Activated CD8-positive, alpha-beta memory T cell treated with anti-CD3 and anti-CD28 coated beads for 1 hour (primary cell): ENCODE data around the gene VAV2.
"Not testable (repeated sequence)": the region's sequence is repeated elsewhere in the genome, so short reads cannot be mapped to it uniquely, and the experiment has no call there.

Experiments used
- DNase-seq, 2 donors: peaks; one replicate each; pipeline ENCODE4 v3.0.0-alpha.2; 2020; ENCODE audit warnings: low read depth in 1 of 2; ENCODE audit errors: extremely low read depth in 1 of 2

The VAV2 gene

DNA sequence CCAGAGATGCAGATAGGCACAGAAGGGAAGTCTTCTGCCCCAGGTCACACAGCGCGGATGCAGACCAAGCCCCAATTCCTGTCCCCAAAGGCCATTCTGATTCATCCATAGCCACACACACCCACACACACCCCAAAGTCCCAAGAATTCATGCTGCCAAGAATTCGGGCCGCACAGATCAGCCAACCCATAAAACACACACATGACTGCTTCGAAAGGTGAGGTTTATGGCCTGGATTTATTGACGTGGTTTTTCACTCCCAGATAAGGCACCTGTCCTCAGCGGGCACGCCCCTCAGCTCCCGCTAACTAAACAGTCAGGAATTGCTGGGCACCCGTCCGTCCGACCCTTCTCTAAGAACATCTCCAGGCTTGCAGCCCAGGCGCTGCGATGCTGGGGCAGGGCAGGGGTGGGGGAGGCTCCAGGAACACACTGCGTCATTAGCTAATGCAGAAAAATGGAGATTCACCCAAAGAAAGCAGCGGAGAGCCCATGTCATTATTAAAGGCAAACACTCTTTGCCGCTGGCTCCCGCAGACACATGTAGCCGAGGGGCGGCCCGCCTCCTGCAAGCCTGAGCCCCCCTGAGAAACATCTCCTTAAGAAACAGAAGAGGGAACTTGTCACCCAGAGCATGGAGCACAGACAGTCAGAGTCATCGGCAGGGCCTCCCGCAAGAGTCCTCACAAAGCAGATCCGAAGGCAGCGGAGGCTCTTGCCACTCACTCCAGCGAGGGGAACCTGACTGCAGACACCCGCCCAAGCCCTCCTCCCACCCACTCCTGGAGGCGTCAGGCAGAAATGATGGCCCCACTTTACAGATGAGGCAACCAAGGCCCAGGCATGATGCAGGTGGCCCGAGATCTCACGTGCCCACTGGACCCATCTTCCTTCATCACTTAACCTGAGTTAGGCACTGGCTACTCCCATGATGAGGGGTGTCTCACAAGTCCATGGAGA lies 19.9 kb downstream of the VAV2 start:
- no peak for DNase-seq

DNA sequence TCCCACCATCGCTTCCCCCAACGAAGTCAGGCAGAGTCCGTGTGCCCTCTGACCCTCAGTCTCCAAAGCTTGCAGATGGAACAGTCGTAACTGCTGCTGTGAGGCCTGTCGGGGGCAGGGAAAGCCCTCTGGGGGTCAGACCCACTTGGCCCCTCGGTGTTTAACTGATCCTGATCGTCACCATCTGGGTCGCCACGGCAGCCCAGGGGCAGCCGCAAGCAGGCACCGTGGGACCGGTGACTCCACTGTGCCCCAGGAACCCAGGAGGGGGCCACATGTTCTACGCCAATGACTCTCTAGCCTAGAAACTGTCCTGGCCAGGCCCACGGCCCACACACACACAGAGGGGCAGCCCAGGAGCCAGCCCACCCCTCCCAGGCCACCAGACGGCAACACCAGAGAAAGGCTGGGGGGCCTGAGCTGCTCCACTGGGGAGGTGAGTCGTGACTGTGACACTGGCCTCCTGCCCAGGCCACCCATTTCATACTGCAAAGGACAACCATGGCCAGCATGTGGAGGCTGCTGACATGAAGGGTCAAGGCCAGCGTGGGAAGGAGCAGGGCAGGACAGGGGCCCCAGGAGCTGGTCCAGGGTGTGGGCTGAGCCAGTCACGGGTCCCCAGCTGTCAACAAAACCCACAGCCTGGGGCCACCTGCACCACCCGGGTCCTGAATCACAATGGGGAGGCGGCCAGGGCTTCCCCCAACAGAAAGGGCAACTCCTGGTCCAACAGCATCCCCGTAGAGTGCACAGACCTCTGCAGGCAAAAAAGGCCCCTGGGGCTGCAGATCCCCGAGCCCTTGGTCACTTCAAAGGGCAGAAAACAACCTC lies 20.8 kb downstream of the VAV2 start:
- no peak for DNase-seq

DNA sequence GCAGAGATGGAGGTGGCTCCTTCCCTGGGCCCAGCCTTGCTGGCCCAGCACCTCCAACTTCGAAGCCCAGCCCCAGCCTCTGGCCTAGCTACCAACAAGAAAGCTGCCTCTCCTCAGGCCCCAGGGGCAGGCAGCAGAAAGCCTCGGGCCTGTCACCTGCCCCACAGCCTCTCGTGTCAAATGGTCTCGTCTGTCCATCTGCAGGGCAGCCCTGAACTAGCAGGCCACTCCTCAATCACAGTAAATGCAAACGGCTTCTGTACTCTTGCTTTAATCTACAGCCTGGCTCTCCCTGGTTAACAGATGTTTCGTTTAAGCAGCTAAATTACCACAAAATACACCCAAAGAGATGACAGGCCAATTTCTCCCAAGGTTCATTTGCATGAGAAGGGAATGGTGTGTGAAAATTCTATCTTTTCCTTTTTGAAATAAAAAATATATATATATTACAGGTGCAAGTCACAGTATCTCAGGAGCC lies 21.5 kb downstream of the VAV2 start:
- no peak for DNase-seq

DNA sequence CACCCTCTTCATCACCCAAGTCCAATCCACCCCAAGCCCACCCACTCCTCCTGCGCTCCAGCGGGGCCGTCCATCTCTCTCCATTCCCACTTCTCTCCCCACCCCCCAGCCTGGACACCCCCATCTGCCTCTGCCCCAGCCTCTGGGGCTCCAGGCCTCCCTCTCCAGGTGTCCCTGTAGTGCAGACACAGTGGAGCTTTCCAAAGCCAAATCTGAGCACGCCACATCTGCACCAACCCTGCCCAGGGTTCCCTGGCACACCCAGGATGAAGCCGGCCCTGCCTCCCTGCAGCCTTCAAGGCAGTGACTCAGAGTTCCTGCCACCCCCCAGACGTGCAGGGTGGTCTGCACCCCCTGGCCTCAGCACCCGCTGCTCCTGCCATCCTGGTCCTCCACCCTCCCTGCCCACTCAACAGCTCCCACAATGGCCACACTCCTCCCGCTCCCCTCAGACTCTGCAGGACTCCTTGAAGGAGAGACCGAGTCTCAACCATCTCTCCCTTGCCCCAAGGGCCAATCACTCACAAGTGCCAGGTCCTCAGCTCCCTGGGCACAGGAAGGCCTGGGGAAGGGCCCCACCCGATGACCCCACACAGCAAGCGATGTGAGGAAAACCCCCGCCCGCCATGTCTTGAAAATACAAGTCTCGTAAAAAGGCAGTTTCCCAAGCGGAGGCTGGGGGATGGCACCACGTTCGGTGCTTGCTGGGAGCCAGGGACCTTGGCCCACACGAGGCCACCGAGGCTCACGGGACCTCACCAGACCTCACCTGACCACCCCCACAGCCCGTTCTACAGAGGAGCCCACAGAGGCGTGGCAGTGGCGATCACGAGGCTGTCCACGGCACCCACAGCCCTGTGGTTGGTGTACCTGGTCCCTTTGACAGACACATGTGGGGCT lies 22.2 kb downstream of the VAV2 start:
- DNase-seq: no peak

DNA sequence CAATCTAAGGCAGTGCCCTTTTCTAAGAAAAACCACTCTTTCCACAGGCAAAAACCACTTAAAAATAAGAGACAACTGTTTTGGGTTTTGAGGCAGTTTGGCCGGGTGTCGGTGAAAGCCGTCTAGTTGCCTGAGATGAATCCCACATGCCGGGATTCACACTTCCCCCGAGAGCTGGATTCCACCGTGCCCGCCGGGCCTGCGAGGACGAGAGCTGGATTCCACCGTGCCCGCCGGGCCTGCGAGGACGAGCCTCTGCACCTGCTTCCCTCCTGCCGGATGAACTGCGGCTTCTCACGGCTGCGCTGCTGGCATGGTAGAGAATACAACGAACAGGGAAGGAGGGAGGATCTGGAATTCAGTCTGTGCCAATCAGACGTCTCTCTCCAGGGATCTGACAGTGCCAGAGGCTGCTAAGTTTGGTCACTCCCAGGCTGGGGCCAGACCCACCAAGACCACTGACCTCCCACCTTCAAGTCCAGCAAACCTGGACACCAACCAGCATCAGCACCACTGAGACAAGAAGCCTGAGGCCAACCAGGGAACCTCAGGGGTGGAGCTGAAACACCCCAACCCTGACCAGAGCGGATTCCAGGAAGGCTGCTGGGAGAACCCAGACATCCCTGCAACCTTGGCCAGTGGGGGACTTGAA lies 23.0 kb downstream of the VAV2 start:
- no peak for DNase-seq

DNA sequence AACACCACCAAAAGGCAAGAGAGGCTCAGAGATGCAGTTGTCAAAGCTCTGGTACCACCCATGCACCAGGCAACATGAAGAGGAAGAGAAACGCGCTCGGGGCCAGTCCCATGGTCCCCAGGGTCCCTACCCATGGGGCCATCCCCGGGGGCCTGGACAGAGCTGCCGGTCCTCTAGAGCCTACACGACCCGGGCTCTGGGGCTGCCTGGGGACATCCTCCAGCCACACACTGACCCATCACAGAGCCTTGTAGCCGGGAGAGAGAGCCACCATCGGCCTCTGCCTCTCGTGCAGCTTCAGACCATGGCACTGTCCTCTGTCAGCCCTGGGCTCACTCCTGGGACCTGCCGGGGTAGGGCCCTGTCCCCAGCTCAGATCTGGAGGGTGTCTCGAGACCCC lies 23.7 kb downstream of the VAV2 start:
- no peak for DNase-seq

DNA sequence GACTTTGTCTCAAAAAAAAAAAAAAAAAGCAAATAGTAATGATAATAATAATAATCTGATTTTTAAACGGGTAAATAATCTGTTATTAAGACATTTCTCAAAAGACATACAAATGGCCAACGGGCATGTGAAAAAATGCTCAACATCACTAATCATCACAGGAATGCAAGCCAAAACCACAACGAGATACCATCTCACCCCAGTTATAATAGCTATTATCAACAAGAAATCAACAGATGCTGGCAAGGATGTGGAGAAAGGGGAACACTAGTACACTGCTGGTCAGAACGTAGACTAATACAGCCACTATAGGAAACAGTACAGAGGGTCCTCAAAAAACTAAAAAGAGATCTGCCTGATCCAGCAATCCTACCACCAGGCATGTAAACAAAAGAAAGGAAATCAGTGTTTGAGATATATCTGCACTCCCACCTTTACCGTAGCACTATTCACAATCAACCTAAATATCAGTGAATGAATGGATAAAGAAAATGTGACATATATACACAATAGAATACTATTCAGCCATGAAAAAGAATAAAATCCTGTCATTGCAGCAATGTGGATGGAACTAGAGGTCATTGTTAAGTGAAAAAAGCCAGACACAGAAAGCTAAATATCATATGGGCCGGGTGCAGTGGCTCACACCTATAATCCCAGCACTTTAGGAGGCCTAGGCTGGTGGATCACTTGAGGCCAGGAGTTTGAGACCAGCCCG lies 24.9 kb downstream of the VAV2 start:
- DNase-seq: no peak

DNA sequence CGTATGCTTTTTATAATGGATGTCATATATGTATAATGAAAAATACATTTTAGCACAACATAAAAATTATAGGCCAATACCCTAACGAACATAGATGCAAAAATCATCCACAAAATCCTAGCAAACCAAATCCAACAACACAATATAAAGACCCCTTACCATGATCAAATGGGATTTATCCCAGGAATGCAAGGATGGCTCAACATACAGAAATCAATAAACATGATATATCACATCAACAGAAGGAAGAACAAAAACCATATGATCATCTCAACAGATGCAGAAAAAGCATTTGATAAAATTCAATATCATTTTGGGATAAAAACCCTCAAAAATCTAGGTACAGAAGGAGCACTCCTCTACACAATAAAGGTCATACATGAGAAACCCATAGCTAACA lies 27.7 kb downstream of the VAV2 start:
- no peak for DNase-seq

DNA sequence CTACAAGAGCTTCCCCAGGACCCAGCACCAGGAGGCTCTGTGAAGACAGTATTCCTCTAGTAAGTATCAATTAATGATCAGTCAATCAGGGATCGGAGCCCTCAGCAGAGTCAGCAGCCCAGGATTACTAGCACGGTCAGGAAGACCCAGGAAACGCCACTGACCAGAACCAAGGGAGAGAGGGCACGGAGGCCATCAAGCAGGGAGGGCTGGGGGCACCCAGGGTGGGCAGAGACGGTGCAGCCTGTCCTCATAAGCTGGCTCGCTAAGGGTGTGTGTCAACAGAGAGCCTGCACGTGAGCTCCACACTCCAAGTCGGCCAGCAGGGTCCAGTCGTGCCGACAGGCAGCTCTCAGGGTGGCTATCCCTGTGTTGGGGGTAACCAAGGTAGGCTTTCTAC lies 29.0 kb downstream of the VAV2 start:
- DNase-seq: no peak

DNA sequence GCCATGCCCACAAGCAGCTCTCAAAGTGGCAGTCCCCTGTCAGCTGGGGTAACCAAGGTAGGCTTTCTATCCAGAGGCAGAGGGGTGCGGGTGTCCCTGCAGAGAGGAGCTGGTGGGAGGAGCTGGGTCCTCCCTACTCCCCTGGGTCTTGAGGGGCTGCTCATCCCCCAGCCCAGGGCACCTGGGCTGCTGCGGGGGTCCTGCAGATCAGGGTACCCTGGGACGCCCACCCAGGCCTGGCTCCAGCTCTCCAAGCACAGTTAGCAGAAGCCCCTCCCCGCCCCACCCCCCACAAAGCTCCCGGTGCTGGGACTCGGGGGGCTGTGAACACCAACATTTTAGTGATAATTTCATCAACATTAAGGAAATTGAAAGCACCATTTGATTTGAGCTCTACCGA lies 29.8 kb downstream of the VAV2 start:
- no peak for DNase-seq

DNA sequence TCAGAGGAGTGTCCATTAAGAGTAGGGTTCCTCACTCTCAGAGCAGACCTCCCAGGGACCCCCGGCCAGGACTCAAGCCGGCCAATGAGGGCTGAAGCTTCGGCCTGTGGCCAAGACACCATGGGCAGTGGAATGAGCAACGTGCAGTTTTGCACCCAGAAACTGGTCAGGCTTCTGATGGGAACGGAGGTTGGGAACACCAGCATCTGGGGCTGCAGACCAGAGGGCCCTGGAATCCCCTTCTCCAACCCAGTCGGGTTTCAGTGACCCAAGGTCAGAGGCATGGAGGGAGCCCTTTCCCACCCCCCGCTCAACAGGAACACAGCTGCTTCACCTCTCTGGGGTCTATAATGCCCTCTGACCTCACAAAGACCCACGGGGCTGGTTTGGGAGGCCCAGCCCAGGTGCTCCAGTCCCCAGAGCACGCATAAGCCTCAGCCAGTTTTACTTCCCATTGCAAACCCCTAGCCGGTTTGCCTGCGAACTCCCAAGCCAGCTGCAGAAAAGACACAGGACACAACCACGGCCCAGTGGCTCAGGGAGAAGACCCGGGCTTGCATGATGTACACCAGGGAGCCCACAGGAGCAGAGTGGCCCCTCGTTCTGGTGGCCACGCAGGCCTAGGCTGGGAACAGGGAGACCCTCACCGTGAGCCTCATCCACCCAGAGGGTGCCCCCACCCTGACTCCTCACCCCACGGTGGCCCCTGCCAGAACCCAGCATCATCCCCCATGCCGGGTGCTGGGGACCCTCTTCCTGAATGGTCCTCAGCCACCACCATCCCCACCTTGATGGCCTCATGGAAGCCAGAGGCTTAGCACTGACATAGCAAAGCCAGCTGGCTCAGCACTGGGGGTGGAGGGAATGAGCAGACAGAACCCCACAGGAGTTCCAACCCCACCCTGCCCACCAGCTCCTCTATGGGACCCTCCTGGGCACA lies 30.6 kb downstream of the VAV2 start:
- DNase-seq: no peak

DNA sequence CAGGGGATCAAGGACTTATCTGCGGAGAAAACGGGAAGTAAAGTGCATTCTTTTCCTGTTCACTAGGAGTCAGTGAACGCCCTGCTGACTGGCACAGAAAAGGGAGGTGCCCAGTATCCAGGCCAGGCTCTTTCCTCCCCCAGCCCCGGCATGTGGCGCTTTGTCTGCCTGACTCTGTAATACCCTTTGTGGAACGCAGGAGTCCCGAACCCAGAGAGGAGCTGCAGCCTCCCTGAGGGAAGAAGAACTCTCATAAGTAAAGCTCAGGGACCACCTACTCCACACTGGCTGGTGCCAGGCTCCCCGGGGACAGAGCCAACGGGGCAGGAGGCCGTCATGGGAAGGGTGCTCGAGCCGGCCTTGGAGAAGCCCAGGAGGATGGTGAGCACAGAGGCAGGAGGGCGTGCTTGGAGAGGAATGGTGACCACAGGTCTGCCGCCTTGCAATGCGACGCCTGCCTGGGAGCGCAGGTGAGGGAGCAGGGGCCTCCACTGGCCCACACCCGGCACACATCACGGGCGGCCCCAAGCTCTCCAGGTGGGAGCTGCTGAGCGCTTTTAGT lies 31.5 kb downstream of the VAV2 start:
- no peak for DNase-seq

DNA sequence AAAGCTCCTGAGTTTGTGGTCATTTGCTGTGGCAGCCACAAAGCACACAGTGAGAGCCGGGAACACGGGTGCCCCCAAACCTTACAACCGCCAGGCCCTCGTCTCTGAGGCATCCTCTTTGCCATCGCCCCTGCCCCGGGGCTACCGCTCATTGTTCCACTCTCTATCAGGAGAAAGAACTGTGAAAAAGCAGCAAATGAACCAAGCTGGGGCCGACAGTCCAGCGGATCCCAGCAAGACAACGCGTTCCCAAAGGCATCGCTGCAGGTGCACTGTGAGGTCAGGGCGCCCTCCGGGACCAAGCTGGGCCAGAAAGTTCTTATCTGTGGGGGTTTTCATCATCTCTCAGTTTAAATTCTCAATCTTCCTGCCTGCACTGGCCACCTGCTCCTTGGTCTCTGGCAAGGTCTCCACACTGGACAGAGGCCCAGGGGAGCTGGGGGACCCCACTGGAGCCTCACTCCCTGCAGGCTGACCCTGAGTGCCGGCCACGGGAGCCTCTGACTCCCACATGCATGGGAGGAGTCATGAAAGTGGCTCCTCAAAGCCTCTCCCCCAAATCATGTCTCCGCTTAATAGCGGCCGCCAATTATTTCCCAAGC lies 32.1 kb downstream of the VAV2 start:
- DNase-seq: no peak

DNA sequence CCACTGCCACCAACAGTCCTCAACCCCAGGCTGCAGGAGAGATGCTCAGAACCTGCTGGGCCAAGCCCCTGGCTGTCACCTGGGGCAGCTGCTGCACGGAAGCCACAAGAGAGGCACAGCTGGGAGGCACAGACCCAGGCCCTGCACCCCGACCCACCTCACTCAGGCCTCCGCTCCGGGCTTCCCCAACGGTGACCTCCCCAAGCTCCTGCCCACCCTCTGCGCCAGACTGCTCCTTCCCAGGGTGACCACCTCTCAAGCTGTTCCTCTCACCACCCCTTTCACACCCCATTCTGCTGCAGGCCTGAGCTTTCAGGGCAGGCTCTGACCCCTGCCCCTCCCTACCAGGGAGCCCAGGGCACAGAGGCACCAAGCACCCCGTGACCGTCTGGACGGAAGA lies 33.0 kb downstream of the VAV2 start:
- no peak for DNase-seq

DNA sequence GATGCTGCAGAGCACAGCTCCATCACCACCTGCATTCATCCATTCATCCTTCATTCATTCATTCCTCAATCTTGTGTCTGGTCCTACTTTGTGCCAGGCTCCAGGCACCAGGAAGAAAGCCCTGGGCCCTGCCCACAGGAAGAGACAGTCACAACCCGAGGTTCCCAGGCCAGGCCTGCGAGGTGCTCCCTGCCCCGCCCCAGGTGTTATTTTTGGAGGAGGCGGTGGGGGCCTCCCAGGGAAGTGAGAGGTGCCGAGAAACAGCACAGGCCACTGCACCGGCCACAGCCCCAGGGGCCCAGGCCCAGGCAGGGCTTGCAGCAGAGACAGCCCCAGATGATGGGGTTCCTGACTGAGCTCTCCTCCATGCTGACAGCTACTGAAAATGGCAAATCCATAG lies 33.4 kb downstream of the VAV2 start:
- no peak for DNase-seq

DNA sequence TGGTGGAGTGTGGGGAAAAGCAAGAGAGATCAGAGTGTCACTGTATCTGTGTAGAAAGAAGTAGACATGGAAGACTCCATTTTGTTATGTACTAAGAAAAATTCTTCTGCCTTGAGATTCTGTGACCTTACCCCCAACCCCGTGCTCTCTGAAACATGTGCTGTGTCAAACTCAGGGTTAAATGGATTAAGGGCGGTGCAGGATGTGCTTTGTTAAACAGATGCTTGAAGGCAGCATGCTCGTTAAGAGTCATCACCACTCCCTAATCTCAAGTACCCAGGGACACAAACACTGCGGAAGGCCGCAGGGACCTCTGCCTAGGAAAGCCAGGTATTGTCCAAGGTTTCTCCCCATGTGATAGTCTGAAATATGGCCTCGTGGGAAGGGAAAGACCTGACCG lies 34.4 kb downstream of the VAV2 start:
- DNase-seq: not testable (repeated sequence)

DNA sequence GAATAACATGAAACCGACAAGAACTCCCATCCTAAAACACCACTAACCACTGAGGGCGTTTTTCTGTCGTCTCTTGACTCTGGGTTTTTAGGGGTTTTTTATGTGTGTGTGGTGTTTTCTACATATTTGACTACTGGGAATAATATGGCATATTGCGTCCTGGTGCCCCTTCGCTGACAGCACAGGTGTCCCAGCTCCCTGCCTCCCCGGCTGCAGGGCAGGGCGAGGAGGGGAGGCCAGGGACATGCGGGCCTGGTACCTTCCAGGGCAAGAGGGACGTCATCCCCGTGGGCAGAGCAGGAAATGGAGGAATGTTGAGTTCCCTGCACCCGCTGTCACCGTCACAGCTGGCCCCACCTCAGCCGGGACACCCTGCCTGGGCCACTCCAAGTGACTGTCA lies 34.8 kb downstream of the VAV2 start:
- DNase-seq: no peak

DNA sequence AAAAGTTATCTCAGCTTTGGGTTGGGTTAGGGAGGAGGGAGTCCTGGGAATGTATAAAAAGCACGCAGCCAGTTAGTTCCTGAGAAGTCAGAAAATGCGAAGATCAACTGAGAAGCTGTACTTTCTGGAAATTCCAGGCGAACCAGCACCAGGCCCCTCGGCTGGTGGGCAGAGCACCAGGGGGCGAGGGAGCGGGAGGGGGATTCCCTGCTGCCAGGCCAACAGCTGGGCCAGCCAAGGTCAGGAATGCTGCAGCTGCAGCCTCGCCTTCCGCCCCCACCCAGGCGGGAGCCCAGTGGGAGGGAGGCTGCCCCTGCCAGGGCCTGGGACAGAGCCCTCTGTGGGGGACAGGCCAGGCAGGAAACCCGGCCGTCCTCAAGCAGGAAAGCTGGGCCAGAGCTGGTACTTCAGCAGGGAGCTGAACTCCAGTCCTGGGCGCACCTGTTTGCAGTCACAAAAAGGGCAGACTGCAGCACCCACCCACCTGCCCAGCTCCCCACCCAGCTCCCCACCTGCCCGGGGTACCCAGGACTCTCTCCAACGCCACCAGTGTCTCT lies 35.5 kb downstream of the VAV2 start:
- DNase-seq: no peak
